ENCODE results near the gene DMWD.
A peak's percentile ranks its signal among the peaks of the same experiment; 100 is the strongest.

Gene DMWD

DNA sequence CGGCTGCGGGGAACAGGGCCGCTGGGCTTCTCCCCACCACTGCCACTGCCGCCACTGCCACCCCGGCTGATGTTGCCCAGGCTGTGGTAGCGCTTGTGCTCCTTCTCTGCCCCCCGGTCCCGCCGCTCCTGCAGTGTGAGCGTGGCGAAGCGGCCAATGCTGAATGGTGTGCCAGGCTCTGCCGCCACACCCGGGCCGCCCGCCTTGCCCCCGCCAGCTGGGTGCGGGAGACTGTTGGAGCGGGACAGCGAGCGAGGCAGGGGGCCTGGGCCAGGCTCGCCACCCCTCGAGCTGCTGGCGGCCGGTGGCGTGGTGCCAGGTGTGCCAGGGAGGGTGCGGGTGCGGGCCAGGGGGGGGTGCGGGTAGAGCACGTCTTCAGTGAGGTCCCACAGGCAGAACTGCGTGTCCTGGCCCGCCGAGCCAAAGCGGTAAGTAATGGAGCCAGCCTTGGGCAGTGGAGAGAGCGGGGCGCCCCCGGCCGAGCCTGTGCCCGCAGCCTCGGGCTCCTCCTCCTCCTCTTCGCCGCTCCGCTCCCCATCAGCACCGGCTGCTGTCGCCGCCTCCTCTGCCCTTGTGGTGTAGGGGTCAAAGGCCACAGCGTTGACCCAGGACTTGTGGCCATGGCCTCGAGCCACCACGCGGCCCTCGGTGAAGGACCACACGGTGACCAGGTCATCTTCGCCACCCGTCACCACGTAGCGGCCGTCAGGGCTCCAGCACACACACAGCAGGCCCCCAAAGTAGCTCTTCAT, 6.7 kb downstream of the DMWD start:
- DNase-seq (ENCODE audit: low spot score) = no peak

DNA sequence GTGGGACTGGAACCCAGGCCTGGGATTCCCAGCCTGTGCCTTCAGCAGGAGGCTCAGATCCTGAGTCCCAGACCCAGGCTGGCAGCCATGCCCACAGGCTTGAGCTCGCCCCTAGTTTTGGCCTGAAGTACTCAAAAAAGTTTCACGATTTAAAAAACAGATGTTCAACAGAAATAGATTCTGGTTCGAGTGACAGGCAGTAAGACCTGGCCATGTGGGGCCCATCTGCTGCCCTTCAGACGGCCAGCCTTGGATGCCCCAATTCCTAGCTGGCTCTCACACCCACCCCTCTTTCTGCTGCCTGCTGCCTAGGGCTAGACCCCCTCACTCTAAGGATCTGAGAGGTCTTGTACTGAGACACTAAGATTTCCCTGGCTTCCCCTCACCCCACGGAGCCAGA, 7.5 kb downstream of the DMWD start:
- DNase-seq (ENCODE audit: low spot score) = no peak

DNA sequence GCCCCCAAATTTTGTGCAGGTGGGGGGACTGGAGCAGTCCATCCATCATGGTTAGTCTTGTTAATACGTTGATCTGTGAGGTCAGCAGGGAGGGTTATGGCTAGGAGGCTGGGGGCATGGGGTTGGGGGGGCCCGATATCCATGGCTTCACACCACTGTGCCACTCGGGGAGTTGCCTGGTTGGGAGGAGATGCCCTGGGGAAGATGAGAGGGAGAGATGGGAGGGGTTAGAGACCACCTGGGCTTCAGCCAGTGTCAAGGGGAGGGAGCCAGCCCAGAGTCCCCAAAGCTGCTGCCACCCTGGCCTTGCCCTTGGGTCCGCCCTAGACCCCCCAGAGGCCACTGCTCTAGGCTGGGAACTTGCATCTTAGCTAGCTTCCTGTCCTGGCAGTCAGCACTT, 8.5 kb downstream of the DMWD start:
- DNase-seq (ENCODE audit: low spot score) = no peak

DNA sequence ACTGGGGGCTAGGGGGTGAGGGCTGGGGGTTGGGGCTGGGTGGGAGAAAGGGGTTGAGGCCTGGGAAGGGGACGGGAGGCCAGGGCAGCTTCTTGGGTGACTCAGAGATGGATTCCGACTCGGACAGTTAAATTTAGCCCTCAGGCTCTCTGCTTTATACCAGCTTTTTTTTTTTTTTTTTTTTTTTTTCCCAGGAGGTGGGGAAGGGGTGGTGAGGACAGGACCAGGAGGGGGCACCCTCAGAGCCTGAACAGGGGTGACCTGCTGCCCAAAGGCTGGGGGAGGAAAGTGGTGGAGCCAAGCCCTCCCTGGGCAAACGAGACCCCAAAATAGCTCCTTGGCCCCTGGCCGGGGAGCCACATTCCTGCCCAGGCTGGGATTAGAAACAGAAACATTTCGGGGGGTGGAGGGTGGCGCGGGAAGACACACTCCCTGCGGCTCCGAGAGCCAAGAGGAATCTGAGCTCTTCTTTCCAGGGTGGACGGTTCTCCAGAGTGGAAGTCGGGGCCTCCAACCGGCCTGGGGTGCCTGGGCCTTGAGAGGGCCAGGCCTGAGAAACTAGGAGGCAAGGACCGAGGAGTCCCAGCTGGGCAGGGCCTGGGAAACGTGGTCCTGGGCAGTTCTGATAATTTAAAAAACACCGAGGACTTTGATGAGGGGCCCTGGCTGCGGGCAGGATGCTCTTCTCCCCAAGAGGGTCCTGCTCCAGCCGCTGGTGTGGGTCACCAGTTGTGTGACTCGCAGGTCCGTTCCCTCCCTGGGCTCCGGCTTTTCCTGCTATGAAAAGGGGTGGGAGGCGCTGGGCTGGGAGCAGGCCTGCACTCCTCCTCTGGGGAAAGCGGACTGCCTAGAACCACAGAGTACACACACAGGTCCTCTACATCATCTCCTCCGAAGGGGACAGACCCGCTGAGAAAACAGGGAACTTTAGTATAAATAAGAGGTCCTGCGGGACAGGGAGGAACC, 9.5 kb downstream of the DMWD start:
- DNase-seq (ENCODE audit: low spot score) = no peak

DNA sequence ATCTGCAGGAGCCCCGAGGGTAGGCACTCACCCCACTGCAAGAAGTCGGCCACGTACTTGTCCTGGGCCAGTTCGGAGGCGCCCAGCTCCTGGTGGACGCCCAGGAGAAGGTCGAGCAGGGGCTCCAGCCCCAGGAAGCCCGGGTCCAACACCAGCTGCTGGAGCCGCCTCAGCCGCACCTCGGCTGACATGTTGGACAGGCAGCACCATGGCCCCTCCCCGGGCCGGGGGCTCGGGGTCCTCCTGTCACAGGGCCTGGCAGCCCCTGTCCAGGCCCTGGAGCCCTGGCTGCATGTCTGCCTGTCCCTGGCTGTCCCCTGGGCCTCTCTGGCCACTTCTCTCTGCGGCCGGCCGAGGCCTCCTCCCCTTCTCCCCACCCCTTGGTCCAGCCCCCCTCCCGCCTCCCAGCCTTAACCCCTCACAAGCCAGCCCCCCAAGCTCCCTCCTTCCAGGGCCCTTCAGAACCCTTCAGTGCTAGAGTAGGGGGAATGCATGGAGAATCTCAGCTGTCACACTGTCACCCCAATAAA, 10.4 kb downstream of the DMWD start, which contains the start of gene DMPK:
Gene DMPK, minus strand, starts transcription at position 329 of the 530 bp plus-strand sequence. Its CDS starts 138 bp downstream, at position 191.
- DNase-seq (ENCODE audit: low spot score) = no peak

DNA sequence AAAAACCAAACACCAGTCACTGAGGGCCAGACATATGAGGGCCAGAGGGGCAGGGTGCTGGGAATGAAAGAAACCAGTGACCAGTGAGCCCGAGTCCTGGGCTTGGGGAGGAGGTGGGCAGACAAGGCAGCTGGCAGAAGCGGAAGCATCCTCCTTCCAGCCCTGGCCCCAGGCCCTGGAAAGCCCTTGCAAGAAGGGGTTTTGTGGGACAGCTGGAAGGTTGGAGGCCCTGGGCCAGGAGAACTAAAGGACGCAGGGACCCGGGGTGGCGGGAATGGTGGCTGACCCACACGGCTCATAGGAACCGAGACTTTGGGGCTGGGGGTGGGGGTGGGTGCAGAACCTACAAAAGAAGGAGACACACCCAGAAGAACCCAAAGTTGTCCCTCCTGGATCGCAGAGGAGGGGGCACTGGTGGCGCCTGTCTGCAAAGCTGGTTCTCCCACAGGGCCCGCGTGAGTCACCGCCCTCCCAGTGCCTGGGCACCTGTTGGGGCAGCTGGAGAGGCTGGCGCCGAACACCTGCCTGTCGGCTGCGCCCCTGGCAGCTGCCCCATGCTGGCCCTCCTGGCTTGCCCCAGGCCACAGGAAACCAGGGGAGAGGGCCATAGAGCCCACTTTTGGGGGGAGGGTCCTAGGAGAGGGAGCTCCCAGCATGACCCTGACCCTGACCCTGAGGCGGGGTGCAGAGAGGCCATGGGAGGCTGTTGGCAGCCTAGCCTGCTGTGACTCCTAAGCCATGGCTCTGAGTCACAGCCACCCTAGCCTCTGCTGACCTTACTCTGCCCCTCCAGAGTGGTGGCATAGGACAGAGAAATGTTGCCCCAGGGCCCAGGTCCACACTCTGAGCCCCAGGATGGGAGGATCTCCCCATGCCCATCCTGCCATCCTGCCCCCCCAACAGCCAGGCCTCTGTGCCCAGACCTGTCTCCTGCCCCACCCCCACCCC, 11.2 kb downstream of the DMWD start:
- no peak for DNase-seq (ENCODE audit: low spot score)

DNA sequence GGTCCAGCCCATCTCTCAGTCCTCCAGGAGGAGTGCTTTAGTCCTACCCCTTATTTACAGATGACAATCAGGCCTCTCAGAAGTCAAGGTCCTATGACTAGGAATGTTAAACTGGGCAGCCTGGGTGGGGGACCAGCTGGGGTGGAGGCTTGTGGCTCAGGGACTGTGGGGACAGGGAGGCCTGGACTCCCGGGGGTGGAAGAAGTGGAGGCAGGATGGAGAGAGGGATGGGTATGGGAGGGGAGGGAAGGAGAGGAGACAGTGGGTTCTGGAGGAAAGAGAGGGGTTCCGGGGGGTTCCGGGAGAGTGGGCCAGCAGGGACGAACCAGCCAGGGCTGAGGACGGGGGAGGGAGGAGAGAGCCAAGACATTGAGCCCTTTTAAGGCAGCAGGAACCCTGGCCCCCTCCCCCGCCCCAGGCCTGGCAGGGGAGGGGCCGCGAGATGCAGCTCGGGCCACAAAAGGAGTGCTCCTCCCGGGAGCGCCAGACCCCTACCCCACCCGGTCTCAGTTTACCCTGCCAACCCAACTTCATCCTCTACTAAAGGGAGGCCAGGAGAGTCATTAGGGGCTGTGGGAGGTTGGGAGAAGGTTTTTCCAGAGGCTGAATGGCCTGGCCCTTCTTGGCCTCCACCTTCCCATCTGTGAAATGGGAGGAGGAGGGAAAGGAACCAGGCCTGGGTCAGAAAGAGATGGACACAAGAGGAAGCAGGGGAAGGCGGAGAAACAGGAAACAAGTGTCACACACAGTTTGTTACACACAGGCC, 12.0 kb downstream of the DMWD start:
- no peak for DNase-seq (ENCODE audit: low spot score)

DNA sequence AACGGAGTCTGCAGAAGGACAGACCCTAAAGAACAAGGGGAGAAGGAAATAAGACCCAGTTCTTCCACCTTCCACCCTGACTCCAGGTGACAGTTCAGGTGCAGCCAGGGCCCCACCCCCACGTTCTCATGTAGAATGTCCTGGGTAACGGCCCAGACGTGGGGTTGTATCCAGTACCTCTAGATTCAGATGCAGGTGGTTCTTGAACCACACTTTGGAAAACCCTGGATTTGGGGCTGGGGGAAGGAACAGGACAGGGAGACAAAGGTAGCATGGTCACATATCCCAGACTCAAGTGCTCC, 12.5 kb downstream of the DMWD start:
- DNase-seq (ENCODE audit: low spot score) = no peak

DNA sequence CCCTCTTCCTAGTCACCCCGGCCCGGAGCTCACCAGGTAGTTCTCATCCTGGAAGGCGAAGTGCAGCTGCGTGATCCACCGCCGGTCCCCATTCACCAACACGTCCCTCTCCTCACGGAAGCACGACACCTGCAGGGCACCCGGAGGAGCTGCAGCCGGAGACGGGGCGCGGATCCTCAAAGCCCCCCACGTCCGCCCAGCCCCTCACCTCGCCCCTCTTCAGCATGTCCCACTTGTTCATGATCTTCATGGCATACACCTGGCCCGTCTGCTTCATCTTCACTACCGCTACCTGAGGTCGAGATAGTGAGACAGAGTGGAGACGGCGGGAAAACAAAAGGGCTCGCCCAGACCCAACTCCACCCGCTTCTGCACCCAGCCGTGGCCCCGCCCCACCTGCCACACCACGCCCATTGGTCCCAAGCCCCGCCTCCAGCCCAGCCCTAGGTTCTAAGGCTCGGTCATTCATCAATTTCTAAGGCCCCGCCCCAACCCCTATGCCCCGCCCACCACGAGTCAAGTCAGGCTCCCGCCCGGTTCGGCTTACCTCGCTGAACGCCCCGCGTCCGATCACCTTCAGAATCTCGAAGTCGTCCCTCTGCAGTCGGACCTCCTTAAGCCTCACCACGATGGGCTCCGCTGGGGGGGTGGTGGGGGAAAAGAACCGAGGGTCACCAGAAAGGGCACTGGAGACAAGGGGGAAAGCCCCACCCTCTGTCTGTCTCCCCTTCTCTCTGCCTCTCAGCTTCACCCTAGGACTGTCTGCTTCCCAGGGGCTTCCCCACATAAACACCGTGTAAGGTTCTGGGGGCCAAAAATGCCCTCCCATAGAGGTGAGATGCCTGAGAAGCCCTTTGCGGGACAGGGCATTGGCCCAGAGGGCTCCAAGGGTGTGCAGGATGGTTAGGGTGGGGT, 13.2 kb downstream of the DMWD start:
- peak; percentile 67 for DNase-seq (ENCODE audit: low spot score)

DNA sequence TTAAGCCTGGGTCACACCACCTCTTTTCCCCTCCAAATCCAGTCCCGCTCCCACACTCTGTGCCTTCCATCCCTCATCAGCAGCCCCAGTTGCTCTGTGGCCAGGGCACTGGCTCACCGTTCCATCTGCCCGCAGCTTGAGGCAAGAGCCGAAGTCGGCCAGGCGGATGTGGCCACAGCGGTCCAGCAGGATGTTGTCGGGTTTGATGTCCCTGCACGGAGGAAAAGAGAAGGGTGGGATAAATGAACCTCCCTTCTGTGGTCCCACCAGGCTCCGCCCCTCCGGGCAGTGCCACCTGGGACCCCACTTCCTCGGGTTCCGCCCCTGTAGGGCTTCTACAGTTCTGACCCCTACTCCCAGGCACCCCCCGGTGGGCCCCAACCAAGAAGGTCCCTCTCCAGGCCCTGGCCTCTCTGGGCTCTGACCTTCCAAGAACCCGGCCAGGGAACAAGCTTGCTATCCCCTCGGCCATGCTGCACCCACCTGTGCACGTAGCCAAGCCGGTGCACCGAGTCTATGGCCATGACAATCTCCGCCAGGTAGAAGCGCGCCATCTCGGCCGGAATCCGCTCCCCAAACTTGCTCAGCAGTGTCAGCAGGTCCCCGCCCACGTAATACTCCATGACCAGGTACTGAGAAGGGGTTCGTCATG, 14.5 kb downstream of the DMWD start:
- DNase-seq (ENCODE audit: low spot score) = no peak

DNA sequence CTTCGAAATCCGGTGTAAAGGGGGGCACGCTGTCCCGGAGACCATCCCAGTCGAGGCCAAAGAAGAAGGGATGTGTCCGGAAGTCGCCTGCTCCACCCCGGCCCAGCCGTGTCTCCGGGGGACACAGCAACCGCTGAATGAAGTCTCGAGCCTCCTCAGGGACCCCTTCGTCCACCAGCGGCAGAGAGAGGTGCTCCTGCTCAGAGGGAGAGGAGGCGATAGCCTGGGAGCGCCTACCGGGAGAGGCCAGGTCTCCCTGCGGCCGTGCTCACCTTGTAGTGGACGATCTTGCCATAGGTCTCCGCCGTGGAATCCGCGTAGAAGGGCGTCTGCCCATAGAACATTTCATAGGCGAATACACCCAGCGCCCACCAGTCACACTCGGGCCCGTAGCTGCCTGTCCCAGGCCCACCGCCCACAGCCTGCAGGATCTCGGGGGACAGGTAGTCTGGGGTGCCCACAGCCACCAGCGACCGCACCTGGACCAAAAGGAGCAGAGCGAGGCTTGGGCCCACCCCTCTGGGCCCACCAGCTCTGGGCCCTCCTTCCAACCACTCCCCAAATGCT, 15.2 kb downstream of the DMWD start:
- DNase-seq (ENCODE audit: low spot score) = no peak

DNA sequence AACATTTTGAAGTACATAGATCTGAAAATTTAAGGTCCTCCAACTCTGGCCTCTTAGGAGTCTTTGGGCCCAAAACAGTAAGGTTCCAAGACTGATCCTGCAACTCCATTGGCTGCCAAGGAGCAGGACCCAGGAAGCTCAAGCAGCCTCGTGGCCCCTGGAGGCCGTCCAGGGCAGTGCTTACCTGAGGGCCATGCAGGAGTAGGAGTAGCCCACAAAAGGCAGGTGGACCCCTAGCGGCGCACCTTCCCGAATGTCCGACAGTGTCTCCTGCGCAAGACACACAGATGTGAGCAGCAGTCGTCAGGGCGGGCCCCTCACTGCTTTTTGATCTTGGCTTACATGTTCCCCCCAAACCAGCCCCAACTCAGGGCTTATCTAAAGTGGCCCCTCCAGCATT, 17.9 kb downstream of the DMWD start:
- DNase-seq (ENCODE audit: low spot score) = no peak

DNA sequence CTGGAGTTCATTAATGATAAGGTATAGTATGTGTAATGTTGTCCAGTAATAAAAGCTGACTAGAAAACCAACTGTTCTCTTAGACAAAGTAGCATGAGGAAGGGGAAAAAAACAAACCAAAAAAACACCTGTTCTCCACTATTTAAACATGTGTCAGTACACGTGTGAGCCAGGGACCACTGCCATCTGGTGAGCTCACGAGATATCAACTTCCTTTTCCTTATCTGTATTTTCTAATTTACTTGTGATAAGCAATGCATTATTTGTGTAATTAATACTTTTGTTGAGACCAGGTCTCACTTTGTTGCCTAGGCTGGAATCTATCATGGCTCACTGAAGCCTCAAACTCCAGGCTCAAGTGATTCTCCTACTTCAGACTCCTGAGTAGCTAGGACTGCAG, 19.3 kb downstream of the DMWD start:
- DNase-seq (ENCODE audit: low spot score) = no peak

DNA sequence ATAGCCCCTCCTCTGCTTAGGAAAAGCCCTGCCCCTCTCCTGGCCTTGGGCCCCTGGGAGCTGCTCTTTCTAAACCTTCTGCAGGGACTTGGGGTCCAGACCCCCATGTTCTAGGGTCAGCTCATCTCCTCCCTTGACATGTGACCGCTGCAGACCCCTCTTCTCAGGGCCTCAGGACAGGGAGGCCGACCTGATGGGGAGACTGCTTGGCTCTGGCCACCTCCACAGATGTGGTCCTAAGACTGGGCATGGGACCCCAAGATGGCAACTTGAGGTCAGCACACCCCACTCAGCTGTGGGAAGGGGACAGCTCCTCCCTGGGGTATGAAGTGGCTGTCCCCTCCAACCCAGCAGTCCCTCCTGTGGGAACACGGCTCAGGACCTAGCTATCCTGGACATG, 19.7 kb downstream of the DMWD start:
- DNase-seq (ENCODE audit: low spot score) = no peak

DNA sequence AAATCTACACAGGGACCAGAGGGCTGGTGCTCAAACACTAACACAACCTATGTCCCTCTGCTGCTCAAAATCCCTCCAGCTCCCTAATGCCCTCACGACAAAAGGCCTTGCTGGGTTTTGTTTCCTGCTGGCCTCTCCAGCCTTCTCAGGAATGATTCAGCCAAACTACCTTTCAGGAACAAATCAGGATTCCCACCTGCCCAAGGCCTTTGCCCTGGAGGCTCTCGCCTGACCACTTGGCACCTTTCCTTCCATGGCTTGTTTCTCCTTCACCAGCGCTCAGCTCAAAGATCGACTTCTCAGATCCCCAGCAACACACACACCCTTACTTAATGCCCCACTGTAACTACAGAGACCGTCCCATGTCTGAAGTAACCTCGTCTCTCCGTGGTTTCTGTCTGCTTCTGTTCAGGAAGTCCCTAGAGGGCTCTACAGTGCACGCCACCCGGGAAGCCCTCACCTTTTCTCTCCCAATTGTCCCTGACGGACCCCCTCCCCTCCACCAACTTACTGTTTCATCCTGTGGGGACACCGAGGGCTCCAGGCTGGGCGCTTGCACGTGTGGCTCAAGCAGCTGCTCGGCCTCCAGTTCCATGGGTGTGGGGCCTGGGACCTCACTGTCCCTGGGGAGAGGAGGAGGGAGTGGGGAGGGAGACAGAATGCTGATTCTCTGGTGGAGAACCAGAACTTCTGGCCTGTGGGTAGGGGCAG, 20.4 kb downstream of the DMWD start:
- DNase-seq (ENCODE audit: low spot score) = no peak

DNA sequence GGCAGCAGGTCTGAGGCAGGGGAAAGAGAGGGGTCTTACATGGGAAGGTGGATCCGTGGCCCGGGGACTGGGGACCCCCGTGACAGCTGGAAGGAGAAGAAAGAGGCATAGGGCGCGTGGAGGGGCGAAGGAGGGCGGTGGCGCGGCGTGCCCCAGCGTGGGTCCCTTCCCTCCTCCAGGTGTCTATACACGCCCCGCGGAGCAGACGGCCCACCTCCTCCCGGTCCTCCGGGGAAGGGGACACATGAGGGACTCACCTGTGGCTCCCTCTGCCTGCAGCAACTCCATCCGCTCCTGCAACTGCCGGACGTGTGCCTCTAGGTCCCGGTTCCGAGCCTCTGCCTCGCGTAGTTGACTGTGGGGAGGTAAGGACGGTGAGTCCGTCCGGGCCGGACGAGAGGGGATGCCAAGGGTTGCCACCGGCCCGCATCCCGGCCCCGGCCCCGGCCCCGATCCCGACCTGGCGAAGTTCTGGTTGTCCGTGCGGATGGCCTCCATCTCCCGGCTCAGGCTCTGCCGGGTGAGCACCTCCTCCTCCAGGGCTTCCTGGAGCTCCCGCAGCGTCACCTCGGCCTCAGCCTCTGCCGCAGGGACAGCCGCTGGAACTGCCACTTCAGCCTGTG, 21.2 kb downstream of the DMWD start:
- DNase-seq (ENCODE audit: low spot score) = no peak

DNA sequence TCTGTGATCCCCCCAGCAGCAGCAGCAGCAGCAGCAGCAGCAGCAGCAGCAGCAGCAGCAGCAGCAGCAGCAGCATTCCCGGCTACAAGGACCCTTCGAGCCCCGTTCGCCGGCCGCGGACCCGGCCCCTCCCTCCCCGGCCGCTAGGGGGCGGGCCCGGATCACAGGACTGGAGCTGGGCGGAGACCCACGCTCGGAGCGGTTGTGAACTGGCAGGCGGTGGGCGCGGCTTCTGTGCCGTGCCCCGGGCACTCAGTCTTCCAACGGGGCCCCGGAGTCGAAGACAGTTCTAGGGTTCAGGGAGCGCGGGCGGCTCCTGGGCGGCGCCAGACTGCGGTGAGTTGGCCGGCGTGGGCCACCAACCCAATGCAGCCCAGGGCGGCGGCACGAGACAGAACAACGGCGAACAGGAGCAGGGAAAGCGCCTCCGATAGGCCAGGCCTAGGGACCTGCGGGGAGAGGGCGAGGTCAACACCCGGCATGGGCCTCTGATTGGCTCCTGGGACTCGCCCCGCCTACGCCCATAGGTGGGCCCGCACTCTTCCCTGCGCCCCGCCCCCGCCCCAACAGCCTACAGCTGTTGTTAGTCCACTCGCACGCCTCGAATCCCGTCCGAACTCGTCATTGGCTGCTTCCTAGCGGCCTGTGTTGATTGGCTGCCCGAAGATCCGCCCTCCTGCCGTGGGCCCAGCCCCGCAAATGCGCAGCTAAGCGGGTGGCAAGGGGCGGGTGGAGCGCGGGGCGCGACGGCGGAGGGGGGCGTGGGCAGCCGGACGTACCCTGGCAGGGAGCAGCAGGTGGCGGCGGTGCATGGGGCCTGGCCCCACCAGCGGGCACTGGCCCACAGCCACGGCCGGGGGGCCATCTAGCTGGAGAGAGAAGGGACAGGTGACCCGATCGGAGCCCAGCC, 22.2 kb downstream of the DMWD start:
- DNase-seq (ENCODE audit: low spot score) = peak; percentile 89
